Left ventricle myocardium inferior (tissue), 1 donor: ENCODE measurements around the gene TTLL11. TPM values are rescaled to one million over a fixed set of nuclear protein-coding genes. Genes with fewer than 3 reads are reported as not detected.
"Not testable (repeated sequence)": the region's sequence is repeated elsewhere in the genome, so short reads cannot be mapped to it uniquely, and the experiment has no call there.

Experiments
- DNase-seq: peaks from one replicate; pipeline ENCODE4 v3.0.0-alpha.2; 2020
- H3K27ac ChIP-seq: fragments of 200-600 bp; replicated peaks from 2 replicates; pipeline ENCODE4 v1.8.0; 2021
- H3K27me3 ChIP-seq: fragments of 200-600 bp; 2 replicates; pipeline ENCODE4 v1.8.0; 2021; ENCODE audit warnings: low read depth
- H3K36me3 ChIP-seq: fragments of 200-600 bp; 2 replicates; pipeline ENCODE4 v1.8.0; 2021
- H3K4me1 ChIP-seq: fragments of 200-600 bp; 2 replicates; pipeline ENCODE4 v1.8.0; 2021
- H3K4me3 ChIP-seq: fragments of 200-600 bp; 2 replicates; pipeline ENCODE4 v1.8.0; 2021; ENCODE audit warnings: mild to moderate bottlenecking, moderate library complexity
- H3K9me3 ChIP-seq: fragments of 200-600 bp; replicated peaks from 2 replicates; pipeline ENCODE4 v1.8.0; 2021
- CTCF ChIP-seq: fragments of 200-600 bp; IDR thresholded peaks from 2 replicates; pipeline ENCODE4 v1.8.0; 2021; ENCODE audit warnings: antibody characterized with exemption, mild to moderate bottlenecking, borderline replicate concordance
- intact Hi-C: fragments of 100-400 bp; cut with micrococcal nuclease; formaldehyde crosslinking; loops from one replicate; pipeline ENCODE4 v1.11.0; 2022
- total RNA-seq: library from RNA; stranded (reverse); fragmentation: NEBNext Ultra II Directional; extraction: Animal tissue kit (Norgen Biotek cat#: 25700); gene quantifications from one replicate; pipeline ENCODE4 v1.2.1, GENCODE V29; 2021
- donor health status: DM: no; HTN: yes; CAD: no; lungs with severe emphysema.

Gene TTLL11
- total RNA-seq, 1 donor from 2014 or later = 7.3 TPM

- Histone ChIP-seq H3K27me3 (peaks cover 17% of the 10 kb centered on the region), H3K36me3 (no peaks in the 10 kb centered on the region), H3K9me3 (no peaks in the 10 kb centered on the region), H3K4me1 (peaks cover 3% of the 10 kb centered on the region), H3K4me3 (no peak overlapping the region), H3K27ac (no peak overlapping the region)
- no peak for TF ChIP-seq CTCF
- no peak for DNase-seq
- intact Hi-C loops = loop anchor here (10.0 kb wide), 1 partner anchor 334 kb away; no protein-coding TSS in a partner anchor
These were observed 27.4 kb upstream of the TTLL11 start for GRCh38 chr9:122120316-122121071.

- intact Hi-C loops = loop anchor here (10.0 kb wide), 1 partner anchor 335 kb away; no protein-coding TSS in a partner anchor
These were observed 26.6 kb upstream of the TTLL11 start for GRCh38 chr9:122119721-122120120.

GRCh38 chr9:122119166-122119521 is 26.0 kb upstream of the TTLL11 start:
- intact Hi-C loops = no loop called here
- H3K27me3 ChIP-seq = peaks cover 29% of the 10 kb centered on the region
- H3K4me3 ChIP-seq = no peak overlapping the region
- H3K36me3 ChIP-seq = no peaks in the 10 kb centered on the region
- no peaks in the 10 kb centered on the region for H3K9me3 ChIP-seq
- no peak for DNase-seq
- no peaks in the 10 kb centered on the region for H3K4me1 ChIP-seq
- no peak overlapping the region for H3K27ac ChIP-seq
- no peak for TF ChIP-seq CTCF

More at GRCh38 chr9:122119721-122120120, 26.6 kb upstream of the TTLL11 start:
- TF ChIP-seq CTCF = no peak
- Histone ChIP-seq H3K9me3 (no peaks in the 10 kb centered on the region), H3K27me3 (peaks cover 23% of the 10 kb centered on the region), H3K27ac (no peak overlapping the region), H3K4me1 (no peaks in the 10 kb centered on the region), H3K4me3 (no peak overlapping the region), H3K36me3 (no peaks in the 10 kb centered on the region)
- no peak for DNase-seq

- peaks cover 29% of the 10 kb centered on the region for H3K27me3 ChIP-seq
- intact Hi-C loops = no loop called here
- H3K4me1 ChIP-seq = no peaks in the 10 kb centered on the region
- H3K36me3 ChIP-seq = no peaks in the 10 kb centered on the region
- DNase-seq = no peak
- no peak for TF ChIP-seq CTCF
- H3K4me3 ChIP-seq = no peak overlapping the region
- no peak overlapping the region for H3K27ac ChIP-seq
- no peaks in the 10 kb centered on the region for H3K9me3 ChIP-seq
These were observed 25.4 kb upstream of the TTLL11 start for GRCh38 chr9:122118343-122119165.

GRCh38 chr9:122117241-122117640 is 24.1 kb upstream of the TTLL11 start:
- peaks cover 29% of the 10 kb centered on the region for H3K27me3 ChIP-seq
- DNase-seq, H3K27ac ChIP-seq, H3K4me3 ChIP-seq, H3K4me1 ChIP-seq, H3K36me3 ChIP-seq, intact Hi-C loops, H3K9me3 ChIP-seq: not testable (repeated sequence)
